Retinal pigment epithelial cell (primary cell): Measurements from ENCODE around the gene HPSE2.
"Not testable (repeated sequence)": the region's sequence is repeated elsewhere in the genome, so short reads cannot be mapped to it uniquely, and the experiment has no call there.

Experiments
- DNase-seq: peaks from one replicate; pipeline ENCODE4 v3.0.0-alpha.2; 2010; ENCODE audit warnings: low read depth
- H3K4me3 ChIP-seq: 2 replicates; pipeline ENCODE4 v1.5.1; 2011; ENCODE audit warnings: mild to moderate bottlenecking, low read length, control low read depth, moderate library complexity
- CTCF ChIP-seq: conservative IDR thresholded peaks from 2 replicates; pipeline ENCODE4 v1.5.1; 2011; ENCODE audit warnings: low read depth, low read length, control low read depth, inconsistent platforms

Gene HPSE2

GRCh38 chr10:98567391-98568133 lies 668.1 kb downstream of the HPSE2 start:
- no peak overlapping the region for H3K4me3 ChIP-seq
- DNase-seq: no peak
- no peak for TF ChIP-seq CTCF

DNA sequence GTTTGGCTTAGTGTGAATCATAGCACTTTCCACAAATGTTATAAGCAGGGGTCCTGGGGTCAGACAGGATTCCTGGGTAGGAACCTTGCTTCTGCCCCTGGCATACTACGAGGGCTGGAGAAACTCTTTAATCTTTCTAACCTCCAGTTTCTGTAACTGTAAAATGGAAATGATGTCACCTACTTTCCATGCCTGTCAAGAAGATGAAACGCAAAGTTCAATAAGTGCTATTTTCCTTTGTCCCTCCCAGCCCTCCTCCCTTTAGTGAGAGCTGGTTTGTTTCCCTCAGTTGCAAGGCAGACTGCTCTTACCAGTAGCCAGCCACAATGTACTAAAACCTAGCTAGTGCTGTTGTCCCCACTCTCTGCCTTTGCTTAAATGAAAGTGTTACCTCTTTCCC lies 671.8 kb downstream of the HPSE2 start:
- no peak overlapping the region for H3K4me3 ChIP-seq
- TF ChIP-seq CTCF: no peak
- DNase-seq: no peak

- no peak overlapping the region for H3K4me3 ChIP-seq
- TF ChIP-seq CTCF: no peak
- DNase-seq: no peak
These were observed 675.1 kb downstream of the HPSE2 start for GRCh38 chr10:98560565-98560964.

- DNase-seq: no peak
- TF ChIP-seq CTCF: no peak
- H3K4me3 ChIP-seq: no peak overlapping the region
These were observed 679.6 kb downstream of the HPSE2 start for GRCh38 chr10:98556061-98556460.

GRCh38 chr10:98555021-98555619 lies 680.5 kb downstream of the HPSE2 start:
- no peak for DNase-seq
- TF ChIP-seq CTCF: no peak
- H3K4me3 ChIP-seq: no peak overlapping the region

DNA sequence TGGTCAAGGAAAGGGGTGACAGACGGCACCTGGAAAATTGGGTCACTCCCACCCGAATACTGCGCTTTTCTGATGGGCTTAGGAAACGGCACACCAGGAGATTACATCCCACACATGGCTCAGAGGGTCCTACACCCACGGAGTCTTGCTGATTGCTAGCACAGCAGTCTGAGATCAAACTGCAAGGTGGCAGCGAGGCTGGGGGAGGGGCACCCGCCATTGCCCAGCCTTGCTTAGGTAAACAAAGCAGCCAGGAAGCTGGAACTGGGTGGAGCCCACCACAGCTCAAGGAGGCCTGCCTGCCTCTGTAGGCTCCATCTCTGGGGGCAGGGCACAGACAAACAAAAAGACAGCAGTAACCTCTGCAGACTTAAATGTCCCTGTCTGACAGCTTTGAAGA lies 694.1 kb downstream of the HPSE2 start:
- not testable (repeated sequence) for H3K4me3 ChIP-seq, DNase-seq

GRCh38 chr10:98539578-98539977 lies 696.1 kb downstream of the HPSE2 start:
- no peak overlapping the region for H3K4me3 ChIP-seq
- no peak for TF ChIP-seq CTCF
- DNase-seq: no peak
